ENCODE measurements around the gene RNF220. TPM values are rescaled to one million over a fixed set of nuclear protein-coding genes. Genes with fewer than 3 reads are reported as not detected.

Gene RNF220
- 73.0 and 84.4 TPM in 2 replicates for total RNA-seq
- long read RNA-seq, partial matches to known transcripts: 0 of 3 reads
- long read RNA-seq, other reads (novel, unspliced or antisense): 3 of 3 reads

DNA sequence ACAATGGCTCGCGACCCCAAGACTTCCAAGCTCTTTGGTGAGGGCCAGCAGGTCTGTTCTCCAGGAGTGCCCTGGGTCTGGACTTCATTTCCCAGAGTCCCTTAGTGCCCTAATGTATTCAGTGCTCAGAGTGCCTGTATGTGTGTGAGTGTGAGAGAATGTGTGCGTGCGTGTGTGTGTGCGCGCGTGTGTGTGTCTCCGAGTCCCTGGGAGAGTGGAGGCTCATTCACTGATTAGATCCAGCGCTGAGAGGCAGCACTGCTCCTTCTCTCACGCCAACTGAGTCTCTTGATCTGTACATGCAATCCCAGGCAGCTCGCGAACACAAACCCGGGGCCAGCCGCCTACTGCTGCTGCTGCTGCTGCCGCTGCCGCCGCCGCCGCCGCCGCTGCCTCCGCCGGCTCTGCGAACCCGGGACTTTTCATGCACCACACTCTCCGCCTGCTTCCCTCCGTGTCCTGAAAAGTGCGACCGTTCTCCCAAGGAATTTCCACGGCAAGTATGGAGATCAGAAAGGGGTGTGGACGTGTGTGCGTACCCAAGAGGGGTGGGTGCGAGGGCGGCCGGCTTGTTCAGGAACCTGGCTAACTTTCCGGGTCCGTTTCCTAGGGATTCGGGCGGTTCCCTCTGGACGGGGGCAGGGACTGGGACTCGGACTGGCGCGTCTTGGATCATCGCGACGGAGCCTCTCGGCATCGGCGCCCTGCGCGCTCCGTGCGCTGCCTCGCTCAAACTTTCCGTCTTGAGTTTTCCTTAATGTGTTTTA is at the start of gene RNF220:
RNF220 (plus strand) TSS at position 225 of the 767 bp plus-strand sequence.
- DNase-seq (ENCODE audit: extremely low spot score, unreplicated experiment): peak; percentile 88

DNA sequence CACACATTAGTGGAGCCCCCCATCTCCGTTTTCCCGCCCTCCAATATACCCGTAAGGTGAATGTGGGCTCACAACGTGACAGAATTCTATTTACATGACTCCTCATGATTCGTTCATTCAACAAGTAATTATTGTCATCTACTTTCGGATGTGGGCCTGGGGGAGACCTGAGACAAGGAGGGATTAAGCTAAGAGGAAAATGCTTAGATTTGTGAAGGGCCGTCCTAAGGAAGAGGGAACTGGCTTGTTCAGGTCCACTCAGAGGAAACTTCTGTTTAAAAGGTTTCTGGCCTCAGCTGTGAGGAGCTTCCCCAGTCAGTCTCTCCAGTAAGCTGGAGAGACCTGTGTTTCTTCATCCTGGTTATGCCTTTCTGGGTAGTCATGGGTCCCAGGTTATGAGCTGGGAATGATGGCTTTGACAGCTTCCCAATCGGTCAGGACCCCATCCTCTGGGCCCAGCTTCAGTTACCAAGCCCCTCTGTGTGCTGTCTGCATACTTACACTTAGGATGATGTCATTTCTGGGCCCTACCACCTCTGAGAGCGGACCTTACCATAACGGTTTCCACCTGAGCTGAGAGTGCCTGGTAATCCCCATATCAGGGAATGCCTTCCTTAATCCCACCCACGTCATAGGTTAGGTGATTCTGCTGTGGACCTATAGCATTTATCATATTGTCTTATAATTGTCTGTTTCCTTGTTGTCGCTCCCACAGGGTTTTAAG is 49.3 kb upstream of the RNF220 start:
- peak overlapping the region; percentile 89 for H3K4me3 Mint-ChIP-seq (ENCODE audit: unreplicated experiment)
- peaks cover 5% of the 10 kb centered on the region for H3K36me3 Mint-ChIP-seq (ENCODE audit: unreplicated experiment)
- peak overlapping the region; percentile 81 for H3K27ac Mint-ChIP-seq (ENCODE audit: unreplicated experiment)
- H3K4me1 Mint-ChIP-seq (ENCODE audit: unreplicated experiment): peaks cover 29% of the 10 kb centered on the region
- DNase-seq (ENCODE audit: extremely low spot score, unreplicated experiment): no peak
- H3K27me3 Mint-ChIP-seq (ENCODE audit: unreplicated experiment): no peaks in the 10 kb centered on the region
- H3K9me3 Mint-ChIP-seq (ENCODE audit: unreplicated experiment): no peaks in the 10 kb centered on the region
- TF ChIP-seq, protein P1, sequence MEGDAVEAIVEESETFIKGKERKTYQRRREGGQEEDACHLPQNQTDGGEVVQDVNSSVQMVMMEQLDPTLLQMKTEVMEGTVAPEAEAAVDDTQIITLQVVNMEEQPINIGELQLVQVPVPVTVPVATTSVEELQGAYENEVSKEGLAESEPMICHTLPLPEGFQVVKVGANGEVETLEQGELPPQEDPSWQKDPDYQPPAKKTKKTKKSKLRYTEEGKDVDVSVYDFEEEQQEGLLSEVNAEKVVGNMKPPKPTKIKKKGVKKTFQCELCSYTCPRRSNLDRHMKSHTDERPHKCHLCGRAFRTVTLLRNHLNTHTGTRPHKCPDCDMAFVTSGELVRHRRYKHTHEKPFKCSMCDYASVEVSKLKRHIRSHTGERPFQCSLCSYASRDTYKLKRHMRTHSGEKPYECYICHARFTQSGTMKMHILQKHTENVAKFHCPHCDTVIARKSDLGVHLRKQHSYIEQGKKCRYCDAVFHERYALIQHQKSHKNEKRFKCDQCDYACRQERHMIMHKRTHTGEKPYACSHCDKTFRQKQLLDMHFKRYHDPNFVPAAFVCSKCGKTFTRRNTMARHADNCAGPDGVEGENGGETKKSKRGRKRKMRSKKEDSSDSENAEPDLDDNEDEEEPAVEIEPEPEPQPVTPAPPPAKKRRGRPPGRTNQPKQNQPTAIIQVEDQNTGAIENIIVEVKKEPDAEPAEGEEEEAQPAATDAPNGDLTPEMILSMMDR (IDR thresholded peaks at IDR 0.05): no peak

More for the DNA sequence above, at the start of gene RNF220:
- TF ChIP-seq, protein P1 (IDR thresholded peaks at IDR 0.05): peak; percentile 19
- Mint-ChIP-seq H3K4me1 (ENCODE audit: unreplicated experiment) (peaks cover 34% of the 10 kb centered on the region), H3K27me3 (ENCODE audit: unreplicated experiment) (peaks cover 48% of the 10 kb centered on the region), H3K27ac (ENCODE audit: unreplicated experiment) (peak within 1 kb of the TSS; percentile 54), H3K4me3 (ENCODE audit: unreplicated experiment) (peak within 1 kb of the TSS; percentile 81), H3K36me3 (ENCODE audit: unreplicated experiment) (no peaks in the 10 kb centered on the region), H3K9me3 (ENCODE audit: unreplicated experiment) (no peaks in the 10 kb centered on the region)

DNA sequence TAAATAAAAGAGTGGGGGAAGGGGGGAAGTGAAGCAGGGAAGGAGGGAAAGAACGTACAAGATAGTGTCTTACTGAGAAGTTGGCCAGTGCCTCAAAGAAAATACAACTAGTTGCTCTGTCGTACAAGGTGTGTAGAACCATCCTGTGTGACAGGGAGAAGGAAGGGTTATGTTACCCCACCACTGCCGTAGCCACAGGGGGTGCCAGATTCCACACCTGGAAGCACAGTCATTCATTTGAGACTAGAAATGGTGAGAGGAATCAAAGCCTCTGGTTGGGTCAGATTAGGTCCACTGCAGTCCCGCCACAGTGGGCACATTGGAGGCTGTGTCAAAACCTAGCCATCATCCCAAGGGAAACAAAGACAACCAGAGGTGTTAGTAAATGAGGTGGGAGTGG is 47.3 kb upstream of the RNF220 start:
- no peak for DNase-seq (ENCODE audit: extremely low spot score, unreplicated experiment)
- TF ChIP-seq, protein P1 (IDR thresholded peaks at IDR 0.05): no peak
- Mint-ChIP-seq H3K27me3 (ENCODE audit: unreplicated experiment) (no peaks in the 10 kb centered on the region), H3K4me1 (ENCODE audit: unreplicated experiment) (peaks cover 29% of the 10 kb centered on the region), H3K4me3 (ENCODE audit: unreplicated experiment) (no peak overlapping the region), H3K36me3 (ENCODE audit: unreplicated experiment) (peaks cover 3% of the 10 kb centered on the region), H3K9me3 (ENCODE audit: unreplicated experiment) (no peaks in the 10 kb centered on the region), H3K27ac (ENCODE audit: unreplicated experiment) (no peak overlapping the region)

DNA sequence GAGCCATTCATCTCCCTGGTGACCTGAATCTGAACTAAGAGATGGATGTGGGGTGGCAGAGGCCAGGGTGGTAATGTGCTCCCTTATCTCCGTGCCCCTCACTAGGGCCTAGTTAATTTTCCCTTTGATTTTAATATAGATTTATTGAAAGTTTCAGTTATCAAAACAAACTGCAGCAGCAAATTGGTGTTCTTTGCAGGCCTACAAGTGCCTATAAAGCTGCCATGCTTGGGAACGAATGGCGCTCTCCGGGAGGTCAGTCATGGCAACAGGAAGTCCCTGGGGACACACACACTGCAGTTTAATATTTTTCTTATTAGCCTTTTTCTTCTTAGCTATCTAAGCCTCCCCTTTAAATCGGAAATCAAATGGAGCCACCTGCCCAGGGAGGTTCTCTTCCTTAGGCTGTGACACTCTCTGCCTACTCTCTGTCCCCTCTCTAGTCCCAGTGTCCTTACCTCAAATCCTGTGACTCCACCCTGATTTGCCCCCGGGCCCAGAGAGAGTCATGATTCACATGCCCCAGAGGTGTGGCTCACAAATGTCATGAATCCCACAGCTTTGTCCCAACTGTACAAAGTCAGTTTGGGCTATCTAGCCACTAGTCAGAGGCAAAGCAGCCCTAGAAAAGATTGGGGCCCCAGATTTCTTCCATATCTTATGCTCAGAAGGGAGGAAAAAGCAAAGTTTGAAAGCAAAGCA is 45.7 kb upstream of the RNF220 start:
- H3K9me3 Mint-ChIP-seq (ENCODE audit: unreplicated experiment): no peaks in the 10 kb centered on the region
- TF ChIP-seq, protein P1 (IDR thresholded peaks at IDR 0.05): no peak
- DNase-seq (ENCODE audit: extremely low spot score, unreplicated experiment): no peak
- no peak overlapping the region for H3K4me3 Mint-ChIP-seq (ENCODE audit: unreplicated experiment)
- no peaks in the 10 kb centered on the region for H3K36me3 Mint-ChIP-seq (ENCODE audit: unreplicated experiment)
- H3K27me3 Mint-ChIP-seq (ENCODE audit: unreplicated experiment): peaks cover 4% of the 10 kb centered on the region
- no peak overlapping the region for H3K27ac Mint-ChIP-seq (ENCODE audit: unreplicated experiment)
- H3K4me1 Mint-ChIP-seq (ENCODE audit: unreplicated experiment): peaks cover 14% of the 10 kb centered on the region

Measured in osteocyte (in vitro differentiated cells).